NCI-H1105 (cell line): ENCODE measurements around the gene CD99L2.
A peak's percentile ranks its signal among the peaks of the same experiment; 100 is the strongest.

Experiments
- DNase-seq: peaks from one replicate; lab custom pipeline; 2025; lab: John Stamatoyannopoulos, UW

The CD99L2 gene, protein sequence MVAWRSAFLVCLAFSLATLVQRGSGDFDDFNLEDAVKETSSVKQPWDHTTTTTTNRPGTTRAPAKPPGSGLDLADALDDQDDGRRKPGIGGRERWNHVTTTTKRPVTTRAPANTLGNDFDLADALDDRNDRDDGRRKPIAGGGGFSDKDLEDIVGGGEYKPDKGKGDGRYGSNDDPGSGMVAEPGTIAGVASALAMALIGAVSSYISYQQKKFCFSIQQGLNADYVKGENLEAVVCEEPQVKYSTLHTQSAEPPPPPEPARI

DNA sequence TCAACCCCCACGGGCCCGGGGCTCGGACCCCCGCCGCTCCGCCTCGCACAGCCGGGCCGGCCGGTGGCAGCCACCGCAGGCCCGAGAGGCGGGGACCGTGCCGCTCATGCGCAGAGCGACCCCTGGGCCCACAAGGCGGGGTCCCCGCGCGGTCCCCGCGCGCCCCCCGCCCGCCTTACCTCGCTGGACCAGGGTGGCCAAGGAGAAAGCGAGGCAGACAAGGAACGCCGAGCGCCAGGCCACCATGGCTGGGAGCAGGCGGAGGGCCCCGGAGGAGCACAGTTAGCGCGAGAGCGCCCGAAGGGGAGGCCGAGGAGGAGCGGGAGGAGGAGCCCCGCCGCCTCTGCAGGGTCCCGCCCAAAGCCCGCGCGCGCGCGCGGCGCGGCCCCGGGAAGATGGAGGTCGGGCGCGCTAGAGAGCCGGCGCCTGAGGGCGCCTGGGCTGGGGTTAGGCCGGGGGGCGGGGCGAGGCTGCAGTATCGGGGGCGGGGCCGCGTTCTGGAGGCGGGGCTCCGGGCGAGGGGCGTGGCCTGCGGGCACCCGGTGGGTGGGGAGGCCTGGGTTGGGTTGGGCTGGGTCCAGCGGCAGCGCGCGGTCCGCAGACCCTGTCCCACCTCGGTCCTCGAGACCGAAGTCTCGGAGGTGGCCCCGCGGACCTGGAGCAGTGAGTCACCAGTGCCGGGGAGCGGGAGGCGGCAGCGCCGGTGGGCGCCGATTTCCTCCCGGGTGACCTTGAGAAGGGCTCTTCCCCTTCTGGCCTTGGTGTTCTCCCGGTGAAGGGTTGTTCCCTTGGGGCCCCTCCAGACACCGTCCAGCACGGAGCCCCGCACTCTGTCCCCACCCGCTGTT is at the start of gene CD99L2:
Gene CD99L2 (minus strand): TSS at position 326 of the 848 bp plus-strand sequence. CDS start 80 bp downstream, at position 246.
- peak; percentile 86 for DNase-seq

DNA sequence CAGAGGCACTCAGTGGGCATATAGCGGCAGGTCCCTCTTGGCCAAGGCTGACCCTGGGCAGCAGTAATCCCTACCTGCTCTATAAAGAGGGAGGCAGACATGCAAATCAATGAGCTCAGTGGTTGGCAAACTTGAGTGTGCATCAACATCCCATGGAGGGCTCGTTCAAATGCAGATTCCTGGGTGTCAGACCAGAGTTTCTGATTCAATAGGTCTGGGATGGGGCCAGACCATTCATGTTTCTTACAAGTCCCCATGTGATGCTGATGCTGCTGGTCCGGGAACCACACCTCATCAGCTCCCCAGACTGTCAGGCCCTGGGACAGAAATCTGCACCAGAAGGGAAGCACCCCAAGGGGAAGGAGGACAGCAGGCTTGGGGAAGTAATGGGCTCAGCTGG is 45.8 kb upstream of the CD99L2 start:
- no peak for DNase-seq

DNA sequence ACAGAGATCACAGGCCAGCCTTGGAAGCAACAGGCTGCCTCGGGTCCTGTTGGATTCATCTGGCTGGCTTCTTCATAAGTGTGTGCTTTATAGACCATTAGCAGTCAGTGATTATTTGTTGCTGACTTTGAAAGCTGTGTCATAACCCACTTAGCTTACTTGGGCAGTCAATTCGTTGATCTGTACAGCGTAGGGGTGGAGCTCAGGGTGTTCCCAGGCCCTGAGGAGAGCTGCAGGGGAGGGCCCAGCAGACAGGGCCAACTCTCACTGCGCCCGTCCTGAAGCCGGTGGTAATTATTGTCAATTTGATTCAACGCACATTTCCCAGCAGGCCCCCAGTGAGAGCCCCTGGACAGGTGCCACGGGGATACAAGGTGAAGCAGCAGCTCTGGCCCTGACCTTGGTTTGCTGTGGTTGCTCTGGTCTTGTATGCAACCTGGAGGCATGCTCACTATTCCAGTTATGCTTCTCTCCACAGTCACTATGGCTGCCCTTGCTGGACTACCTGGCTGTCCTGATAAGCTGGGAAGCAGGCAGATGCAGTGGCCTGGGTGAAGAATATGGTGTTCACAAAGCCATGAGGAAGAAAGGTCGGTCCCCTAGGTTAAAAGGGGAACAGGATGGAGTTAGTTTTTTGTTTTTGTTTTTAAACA is 44.6 kb upstream of the CD99L2 start:
- peak; percentile 38 for DNase-seq

- no peak for DNase-seq
Observed at GRCh38 chrX:150941580-150941979, 43.1 kb upstream of the CD99L2 start.

DNA sequence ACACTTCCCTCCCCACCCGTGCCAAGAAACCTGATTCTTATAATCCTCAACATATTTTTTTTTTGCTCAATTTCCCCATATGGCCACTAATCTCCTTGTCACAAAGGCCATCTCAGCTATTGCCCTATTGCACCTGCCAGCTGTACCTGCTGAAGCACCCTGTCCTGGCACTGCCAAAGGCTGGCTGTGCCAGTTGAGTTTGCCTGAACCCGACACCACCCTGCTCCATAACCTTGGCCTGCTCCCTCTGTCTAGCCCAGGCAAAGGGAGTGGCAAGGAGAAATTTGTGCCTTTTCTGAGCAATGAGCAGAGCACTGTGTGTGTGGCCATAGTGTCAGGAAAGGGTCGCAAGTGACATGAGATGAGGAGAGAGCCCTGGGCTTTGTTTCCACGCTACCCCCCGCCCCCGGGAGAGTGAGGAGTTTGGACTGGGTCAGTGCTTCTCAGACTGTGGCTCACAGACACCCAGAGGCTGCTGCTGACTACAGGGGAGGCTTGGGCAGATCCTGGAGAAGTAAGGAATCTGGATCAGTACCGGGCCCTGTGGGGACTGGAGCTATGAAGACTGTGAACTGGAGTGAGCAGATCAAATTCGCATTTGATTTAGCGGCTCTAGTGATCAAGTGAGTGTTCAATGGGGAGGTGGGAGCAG is 42.5 kb upstream of the CD99L2 start:
- DNase-seq: no peak

DNA sequence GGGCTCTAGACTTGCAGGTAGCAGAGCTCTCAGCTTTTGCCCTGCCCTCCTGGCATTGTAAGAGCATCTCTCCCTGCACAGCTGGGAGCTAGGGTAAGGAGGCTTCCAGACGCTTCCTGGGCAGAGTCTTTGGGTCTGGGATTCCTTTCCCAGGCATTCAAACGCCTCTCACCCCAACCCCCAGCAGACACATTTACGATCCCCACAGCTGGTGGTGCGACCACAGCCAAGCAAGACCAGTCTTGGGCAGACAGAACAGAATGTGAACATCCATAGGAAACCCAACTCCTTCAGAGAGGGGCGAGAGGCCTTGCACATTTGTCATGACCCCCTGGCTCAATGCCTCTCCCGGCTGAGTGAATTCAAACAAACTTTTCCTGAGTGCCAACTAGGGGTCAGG is 38.1 kb upstream of the CD99L2 start:
- DNase-seq: no peak

DNA sequence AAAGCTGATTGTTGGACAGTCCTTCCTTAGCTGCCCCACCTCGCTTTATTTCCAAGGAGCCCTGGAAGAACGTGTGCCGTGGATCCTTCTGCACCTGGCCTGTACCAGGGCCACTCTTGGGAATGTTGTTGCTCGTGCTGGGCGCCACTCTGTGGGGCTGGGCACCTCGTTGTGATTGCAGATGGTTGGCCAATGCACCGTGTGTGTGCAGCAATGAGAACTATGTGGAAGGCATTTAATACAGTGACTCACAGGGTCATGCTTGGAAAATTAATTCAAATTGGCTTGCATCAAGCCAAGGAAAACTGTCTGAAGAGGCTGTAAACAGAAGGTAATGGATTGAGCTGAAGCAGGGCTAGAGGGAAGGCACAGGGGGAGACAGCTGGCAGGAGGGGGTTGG is 37.0 kb upstream of the CD99L2 start:
- no peak for DNase-seq

DNA sequence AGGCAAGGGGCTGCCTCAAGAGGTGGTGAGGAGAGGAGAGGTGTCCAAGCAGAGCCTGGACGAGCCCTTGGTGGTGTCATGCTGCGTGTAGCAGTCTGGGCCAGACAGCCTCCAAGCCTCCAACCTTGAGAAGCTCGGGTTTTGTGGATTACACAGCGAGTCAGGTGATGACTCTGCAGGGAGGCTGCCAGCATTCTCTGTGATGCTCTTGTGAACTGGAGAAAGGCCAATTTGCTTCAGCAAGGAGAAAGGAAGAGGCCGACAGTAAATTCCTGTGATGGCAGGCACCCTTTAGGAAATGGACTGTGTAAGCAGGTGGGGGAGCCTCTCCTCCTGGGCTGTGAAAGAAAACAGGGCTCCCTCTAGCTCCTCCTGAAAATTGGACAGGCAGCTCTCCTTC is 36.0 kb upstream of the CD99L2 start:
- DNase-seq: peak; percentile 22

GRCh38 chrX:150933945-150934350 is 35.5 kb upstream of the CD99L2 start:
- no peak for DNase-seq

GRCh38 chrX:150929058-150929457 is 30.6 kb upstream of the CD99L2 start:
- DNase-seq: no peak

GRCh38 chrX:150926791-150927190 is 28.3 kb upstream of the CD99L2 start:
- DNase-seq: no peak

GRCh38 chrX:150926304-150926703 is 27.8 kb upstream of the CD99L2 start:
- DNase-seq: no peak

DNA sequence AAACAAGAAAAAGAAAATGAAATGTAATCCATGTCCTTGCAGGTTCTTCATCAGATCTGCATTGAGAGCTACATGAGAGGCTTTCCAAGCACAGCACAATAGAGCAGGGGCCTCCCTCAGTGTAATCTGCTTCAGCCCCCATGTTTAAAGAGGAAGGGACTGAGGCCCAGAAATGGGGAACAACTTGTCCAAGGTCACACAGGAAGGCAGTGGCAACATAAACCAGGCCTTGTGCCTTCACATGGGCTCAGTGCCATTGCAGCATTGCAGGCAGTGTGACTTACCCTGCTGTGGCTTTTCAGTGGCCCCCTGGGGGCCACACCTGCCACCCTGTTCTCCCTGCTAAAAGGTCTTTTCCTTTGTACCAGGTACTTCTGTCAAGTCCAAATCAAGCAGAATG is 20.9 kb upstream of the CD99L2 start:
- DNase-seq: no peak

GRCh38 chrX:150913511-150913910 is 15.0 kb upstream of the CD99L2 start:
- no peak for DNase-seq

DNA sequence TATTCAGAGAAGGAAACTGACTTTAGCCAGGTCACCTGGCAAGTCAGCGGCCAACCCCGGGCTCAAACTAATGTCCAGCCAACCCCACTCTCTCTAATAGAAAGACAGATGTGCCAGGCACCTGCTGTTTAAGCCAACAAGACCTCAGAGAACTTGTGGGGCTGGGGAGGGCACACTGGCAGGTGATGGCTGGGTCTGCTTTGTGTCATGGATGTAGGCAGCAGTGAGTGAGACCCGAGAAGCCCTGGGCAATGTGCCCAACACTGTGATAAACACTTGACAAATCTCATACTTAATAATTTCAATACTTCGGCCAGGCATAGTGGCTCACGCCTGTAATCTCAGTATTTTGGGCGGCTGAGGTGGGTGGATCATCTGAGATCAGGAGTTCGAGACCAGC is 9.0 kb upstream of the CD99L2 start:
- peak; percentile 61 for DNase-seq

DNA sequence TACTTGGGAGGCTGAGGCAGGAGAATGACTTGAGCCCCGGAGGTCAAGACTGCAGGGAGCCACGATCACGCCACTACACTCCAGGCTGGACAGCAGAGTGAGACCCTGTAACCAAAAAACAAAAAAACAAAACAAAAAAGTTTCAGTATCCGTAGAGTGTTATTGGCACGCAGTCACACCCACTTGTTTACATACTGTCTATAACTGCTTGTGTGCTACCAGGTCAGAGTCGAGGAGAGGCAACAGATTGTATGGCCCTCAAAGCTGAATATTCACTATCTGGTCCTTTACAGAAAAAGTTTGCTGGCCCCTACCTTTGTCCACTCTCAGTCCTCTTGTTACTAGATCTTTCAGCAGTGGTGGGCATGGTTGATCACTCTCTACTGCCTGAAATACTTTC is 8.2 kb upstream of the CD99L2 start:
- no peak for DNase-seq

DNA sequence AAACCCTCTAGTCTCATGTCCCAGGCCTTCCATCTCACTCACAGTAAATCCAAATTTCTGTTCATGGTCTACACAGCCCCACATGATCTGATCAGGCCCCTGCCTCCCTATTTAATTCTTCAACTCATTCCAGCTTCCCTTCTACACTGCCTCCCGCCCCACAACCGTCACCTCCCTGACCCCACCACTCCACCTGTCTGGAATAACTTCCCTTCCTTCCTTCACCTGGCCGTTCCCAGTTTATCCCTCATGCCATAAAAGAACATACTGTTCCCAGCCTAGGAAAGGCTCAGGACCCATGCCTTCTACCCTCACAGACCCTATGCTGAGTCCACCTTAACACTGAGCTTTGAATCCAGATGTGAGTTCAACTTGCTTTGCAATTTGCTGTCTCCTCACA is 6.8 kb upstream of the CD99L2 start:
- DNase-seq: no peak

DNA sequence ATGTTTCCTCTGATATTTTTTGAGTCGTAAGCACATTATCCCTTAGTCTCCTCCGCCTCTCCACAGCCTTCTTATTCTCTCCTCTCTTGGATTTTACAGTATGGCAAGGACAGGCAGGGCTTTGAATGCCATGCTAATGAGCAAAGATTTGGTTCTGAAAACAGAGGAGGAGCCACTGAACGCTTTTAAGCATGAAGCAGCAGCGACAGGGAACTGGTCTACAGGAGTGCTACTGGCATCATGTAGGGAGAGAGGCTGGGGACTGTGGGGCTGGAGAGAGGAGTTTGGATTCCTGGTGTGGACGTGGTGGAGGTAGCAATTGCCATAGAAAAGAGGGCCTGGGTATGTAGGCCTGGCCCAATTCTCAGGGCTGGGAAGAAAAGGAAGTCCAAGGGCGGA is 4.6 kb upstream of the CD99L2 start:
- no peak for DNase-seq

GRCh38 chrX:150902434-150903109 is 4.1 kb upstream of the CD99L2 start:
- no peak for DNase-seq

DNA sequence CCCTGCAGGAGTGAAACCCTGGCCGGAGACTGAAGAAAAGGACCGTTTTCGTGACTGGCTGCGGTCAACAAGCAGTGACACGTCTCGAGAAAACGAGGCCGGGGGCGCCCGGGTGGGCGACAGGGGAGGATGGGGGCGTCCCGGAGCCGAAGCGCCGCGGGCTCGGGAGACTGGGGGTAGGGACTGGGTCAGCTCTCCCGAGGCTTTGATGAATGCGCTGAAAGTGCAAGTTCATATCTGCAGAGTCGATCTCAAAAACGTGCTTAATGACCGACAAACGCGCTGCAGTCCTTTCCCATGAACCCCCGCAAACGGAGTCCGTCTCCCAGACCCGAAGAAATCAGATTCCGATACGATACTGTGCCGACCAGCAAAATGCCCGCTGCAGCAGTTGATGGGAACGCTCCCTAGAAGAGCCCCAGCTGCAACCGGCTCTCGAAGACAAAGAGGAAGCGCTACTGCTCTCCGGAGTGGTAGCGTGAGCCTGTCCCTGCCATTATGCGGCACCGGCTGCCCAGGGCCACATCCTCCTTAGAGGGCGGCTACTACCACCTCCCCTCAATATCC is 806 bp upstream of the CD99L2 start:
- peak; percentile 23 for DNase-seq
